PC-9 (cell line): ENCODE data around the gene GLTP. TPM values are rescaled to one million over a fixed set of nuclear protein-coding genes. Genes with fewer than 3 reads are reported as not detected.

ENCODE experiments used
- BruUV-seq: library from RNA; stranded (reverse); fragments of 400-500 nt; replicated peaks from 2 replicates; lab custom pipeline; 2021; lab: Mats Ljungman, UMichigan
- CTCF ChIA-PET: fragments of 300-600 bp; sonication (Branson Sonifier 250); formaldehyde crosslinking; loops from one replicate; lab custom pipeline; 2022; ENCODE audit warnings: antibody characterized with exemption; lab: Charles Lee
- POLR2A ChIA-PET: fragments of 300-600 bp; sonication (Branson Sonifier 250); formaldehyde crosslinking; loops from one replicate; lab custom pipeline; 2022; ENCODE audit warnings: antibody characterized with exemption; ENCODE audit not compliant: unreplicated experiment; lab: Charles Lee
- DNase-seq, 2 experiments: peaks; one replicate each; pipeline versions ENCODE4 v3.0.0 to v3.0.0-alpha.2; 2015 to 2022; ENCODE audit warnings: mixed read lengths in 1 of 2
- H2AFZ ChIP-seq: fragments of 200-600 bp; sonication (generic); 2 replicates; pipeline ENCODE4 v1.8.1; 2017; ENCODE audit warnings: antibody characterized with exemption
- H3F3A ChIP-seq: fragments of 200-600 bp; sonication (generic); 2 replicates; pipeline ENCODE4 v1.8.1; 2017; ENCODE audit warnings: antibody characterized with exemption, mild to moderate bottlenecking, low read depth; ENCODE audit not compliant: insufficient read depth
- H3K27ac ChIP-seq: fragments of 200-600 bp; sonication (generic); 2 replicates; pipeline ENCODE4 v1.6.1; 2016; ENCODE audit warnings: mixed run types
- H3K27me3 ChIP-seq: fragments of 200-600 bp; sonication (generic); 2 replicates; pipeline ENCODE4 v1.6.1; 2016; ENCODE audit warnings: low read depth, mixed run types; ENCODE audit not compliant: insufficient read depth
- H3K36me3 ChIP-seq: fragments of 200-600 bp; sonication (generic); 2 replicates; pipeline ENCODE4 v1.6.1; 2016; ENCODE audit warnings: low read depth, mixed run types
- H3K4me1 ChIP-seq: fragments of 200-600 bp; sonication (generic); replicated peaks from 2 replicates; pipeline ENCODE4 v1.6.1; 2016; ENCODE audit warnings: mixed run types; ENCODE audit not compliant: insufficient read depth
- H3K4me2 ChIP-seq: fragments of 200-600 bp; sonication (generic); 2 replicates; pipeline ENCODE4 v1.6.1; 2017; ENCODE audit warnings: mixed run types
- H3K4me3 ChIP-seq: fragments of 200-600 bp; sonication (generic); 2 replicates; pipeline ENCODE4 v1.6.1; 2016; ENCODE audit warnings: mixed run types
- H3K79me2 ChIP-seq: fragments of 200-600 bp; sonication (generic); 2 replicates; pipeline ENCODE4 v1.6.1; 2017; ENCODE audit warnings: low read depth, mixed run types
- H3K9me2 ChIP-seq: fragments of 200-600 bp; sonication (generic); 2 replicates; pipeline ENCODE4 v1.8.1; 2017; ENCODE audit warnings: mild to moderate bottlenecking; ENCODE audit not compliant: insufficient read depth
- H3K9me3 ChIP-seq: fragments of 200-600 bp; sonication (generic); 2 replicates; pipeline ENCODE4 v1.8.1; 2016; ENCODE audit warnings: low read depth; ENCODE audit not compliant: insufficient read depth
- H4K20me1 ChIP-seq: fragments of 200-600 bp; sonication (generic); 2 replicates; pipeline ENCODE4 v1.8.1; 2017; ENCODE audit not compliant: insufficient read depth
- EZH2 ChIP-seq: fragments of 200-600 bp; sonication (generic); IDR thresholded peaks from 2 replicates; pipeline ENCODE4 v1.8.0; 2017; ENCODE audit warnings: antibody characterized with exemption, low read depth
- intact Hi-C: fragments of 100-400 bp; cut with micrococcal nuclease; formaldehyde crosslinking; loops from one replicate; pipeline ENCODE4 v1.10.0; 2022; ENCODE audit not compliant: unreplicated experiment
- total RNA-seq: library from RNA; stranded (reverse); gene quantifications from 2 replicates; pipeline ENCODE4 v1.2.3, GENCODE V29; 2021
- TF ChIP-seq, protein P1 (sequence below): fragments of 200-600 bp; sonication (generic); conservative IDR thresholded peaks from 2 replicates; pipeline ENCODE4 v1.6.1; 2017; ENCODE audit warnings: mixed run types, antibody characterized with exemption, mild to moderate bottlenecking, moderate library complexity

GLTP gene
- total RNA-seq, 1 experiment from 2014 or later: 30.3 TPM

DNA sequence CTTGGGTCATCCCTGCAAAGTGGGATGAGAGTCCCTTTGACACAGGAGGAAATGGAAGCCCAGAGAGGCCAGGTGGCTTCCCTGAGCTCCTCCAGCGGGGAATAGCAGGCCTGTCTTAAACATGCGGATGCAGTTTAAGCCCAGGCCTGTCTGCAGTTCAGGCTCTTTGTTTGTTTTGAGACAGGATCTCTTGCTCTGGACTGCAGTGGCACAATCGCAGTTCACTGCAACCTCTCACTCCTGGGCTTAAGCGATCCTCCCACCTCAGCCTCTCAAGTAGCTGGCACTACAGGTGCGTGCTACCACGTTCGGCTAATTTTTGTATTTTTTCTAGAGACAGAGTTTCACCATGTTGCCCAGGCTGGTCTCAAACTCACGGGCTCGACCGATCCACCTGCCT, 50.7 kb downstream of the GLTP start:
- Histone ChIP-seq H3F3A (no peaks in the 10 kb centered on the region; the same call in 1 of the 2 replicates), H3K9me3 (no peaks in the 10 kb centered on the region), H3K4me1 (no peaks in the 10 kb centered on the region), H3K4me3 (no peak overlapping the region), H3K27me3 (no peaks in the 10 kb centered on the region), H3K36me3 (no peaks in the 10 kb centered on the region), H3K9me2 (no peaks in the 10 kb centered on the region), H2AFZ (no peak overlapping the region), H4K20me1 (no peaks in the 10 kb centered on the region), H3K79me2 (no peaks in the 10 kb centered on the region), H3K27ac (no peak overlapping the region), H3K4me2 (no peak overlapping the region)
- intact Hi-C loops: no loop called here
- POLR2A ChIA-PET: no interaction called here
- TF ChIP-seq, protein P1, sequence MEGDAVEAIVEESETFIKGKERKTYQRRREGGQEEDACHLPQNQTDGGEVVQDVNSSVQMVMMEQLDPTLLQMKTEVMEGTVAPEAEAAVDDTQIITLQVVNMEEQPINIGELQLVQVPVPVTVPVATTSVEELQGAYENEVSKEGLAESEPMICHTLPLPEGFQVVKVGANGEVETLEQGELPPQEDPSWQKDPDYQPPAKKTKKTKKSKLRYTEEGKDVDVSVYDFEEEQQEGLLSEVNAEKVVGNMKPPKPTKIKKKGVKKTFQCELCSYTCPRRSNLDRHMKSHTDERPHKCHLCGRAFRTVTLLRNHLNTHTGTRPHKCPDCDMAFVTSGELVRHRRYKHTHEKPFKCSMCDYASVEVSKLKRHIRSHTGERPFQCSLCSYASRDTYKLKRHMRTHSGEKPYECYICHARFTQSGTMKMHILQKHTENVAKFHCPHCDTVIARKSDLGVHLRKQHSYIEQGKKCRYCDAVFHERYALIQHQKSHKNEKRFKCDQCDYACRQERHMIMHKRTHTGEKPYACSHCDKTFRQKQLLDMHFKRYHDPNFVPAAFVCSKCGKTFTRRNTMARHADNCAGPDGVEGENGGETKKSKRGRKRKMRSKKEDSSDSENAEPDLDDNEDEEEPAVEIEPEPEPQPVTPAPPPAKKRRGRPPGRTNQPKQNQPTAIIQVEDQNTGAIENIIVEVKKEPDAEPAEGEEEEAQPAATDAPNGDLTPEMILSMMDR: no peak
- no peak for TF ChIP-seq EZH2
- DNase-seq: no peak
- BruUV-seq: no TSS peak
- CTCF ChIA-PET: no interaction called here

DNA sequence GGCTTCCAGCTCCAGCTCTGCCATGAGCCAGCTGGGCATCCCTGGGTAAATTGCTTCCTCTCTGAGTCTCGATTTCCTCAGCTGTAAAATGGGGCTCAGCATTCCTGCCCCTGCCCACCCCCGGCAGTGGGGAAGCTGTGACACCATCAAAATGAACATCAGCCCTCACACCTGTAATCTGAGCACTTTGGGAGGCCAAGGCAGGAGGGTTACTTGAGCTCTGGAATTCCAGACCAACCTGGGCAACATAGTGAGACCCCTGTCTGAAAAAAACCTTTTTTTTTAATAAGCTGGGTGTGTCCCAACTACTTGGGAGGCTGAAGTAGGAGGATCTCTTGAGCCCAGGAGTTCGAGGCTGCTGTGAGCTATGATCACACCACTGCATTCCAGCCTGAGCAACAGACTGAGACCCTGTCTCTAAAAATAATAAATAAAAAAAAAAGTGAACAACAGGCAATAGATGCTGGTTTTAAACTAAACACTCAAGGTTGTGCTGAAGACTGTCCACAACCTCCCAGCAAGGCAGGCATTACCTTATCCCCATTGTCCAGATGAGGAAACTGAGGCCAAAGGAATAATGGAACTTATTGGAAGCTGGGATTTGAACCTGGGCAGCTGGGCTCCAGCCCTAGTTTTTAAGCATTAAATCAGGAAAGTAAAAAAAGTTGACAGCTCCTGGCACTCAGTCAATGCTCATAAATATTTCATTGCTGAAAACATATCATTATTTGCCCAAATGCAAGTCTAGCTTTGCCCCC, 51.4 kb downstream of the GLTP start:
- intact Hi-C loops: no loop called here
- no peak overlapping the region for H3K27ac ChIP-seq
- no peaks in the 10 kb centered on the region for H3K4me1 ChIP-seq
- no peaks in the 10 kb centered on the region for H3K9me3 ChIP-seq
- no peaks in the 10 kb centered on the region for H3K79me2 ChIP-seq
- H3K4me3 ChIP-seq: no peak overlapping the region
- H3K9me2 ChIP-seq: no peaks in the 10 kb centered on the region
- H3K36me3 ChIP-seq: no peaks in the 10 kb centered on the region
- TF ChIP-seq, protein P1: no peak
- no peak for TF ChIP-seq EZH2
- ChIA-PET CTCF (no interaction called here), POLR2A (no interaction called here)
- H3K4me2 ChIP-seq: no peak overlapping the region
- H2AFZ ChIP-seq: no peak overlapping the region
- no peaks in the 10 kb centered on the region; the same call in 1 of the 2 replicates for H3F3A ChIP-seq
- H3K27me3 ChIP-seq: no peaks in the 10 kb centered on the region
- BruUV-seq: no TSS peak
- DNase-seq: no peak
- H4K20me1 ChIP-seq: no peaks in the 10 kb centered on the region

DNA sequence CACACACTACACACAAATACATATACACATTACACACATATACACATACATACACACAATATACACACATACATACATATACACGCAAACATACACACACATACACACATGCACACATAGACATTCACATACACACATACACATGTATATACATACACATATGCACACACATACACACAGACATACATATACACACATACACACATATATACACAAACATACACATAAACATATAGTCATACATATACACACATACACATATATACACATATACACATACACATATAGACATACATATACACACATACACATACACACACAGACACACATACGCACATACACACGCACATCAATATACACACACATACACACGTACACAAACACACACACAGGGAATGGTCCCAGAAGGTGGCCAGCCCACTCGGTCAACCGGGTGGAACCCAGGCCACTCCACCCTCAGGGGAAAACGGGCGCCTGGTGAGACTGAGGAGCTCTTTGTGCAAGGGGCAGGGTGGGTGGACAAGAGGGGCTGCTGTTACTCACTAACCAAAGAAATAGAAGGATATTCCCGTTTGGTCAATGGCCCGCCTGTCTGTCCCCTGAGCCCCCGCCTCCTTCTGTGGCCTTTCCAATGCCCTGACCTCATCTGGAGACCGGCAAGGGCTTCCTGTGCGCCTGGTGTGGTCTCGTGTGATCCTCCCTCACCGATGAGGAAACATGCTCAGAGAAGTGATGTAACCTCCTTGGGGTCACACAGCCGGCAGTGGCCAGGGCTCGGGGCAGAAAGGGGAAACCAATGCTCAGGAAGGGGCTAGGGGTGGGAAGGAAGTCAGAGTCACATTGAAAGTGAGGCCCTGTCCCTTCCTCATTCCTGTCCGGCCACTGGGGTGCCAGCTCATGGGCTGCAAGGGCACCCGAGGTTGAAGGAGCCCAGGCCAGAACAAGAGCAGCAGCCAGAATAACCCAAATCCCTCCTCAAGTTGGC, 52.5 kb downstream of the GLTP start:
- Histone ChIP-seq H3K4me3 (no peak overlapping the region), H3K27me3 (no peaks in the 10 kb centered on the region), H3K79me2 (no peaks in the 10 kb centered on the region), H3K27ac (no peak overlapping the region), H3K4me1 (peaks cover 8% of the 10 kb centered on the region), H2AFZ (no peak overlapping the region), H3K9me2 (no peaks in the 10 kb centered on the region), H3K9me3 (no peaks in the 10 kb centered on the region), H3K4me2 (no peak overlapping the region), H4K20me1 (no peaks in the 10 kb centered on the region), H3F3A (peaks cover 7% of the 10 kb centered on the region), H3K36me3 (no peaks in the 10 kb centered on the region)
- intact Hi-C loops: no loop called here
- CTCF ChIA-PET: no interaction called here
- DNase-seq: no peak
- TF ChIP-seq EZH2: no peak
- TF ChIP-seq, protein P1: no peak
- POLR2A ChIA-PET: no interaction called here
- BruUV-seq: no TSS peak
